Inferior parietal cortex (tissue), 1 donor: ENCODE measurements around the gene EPN3.

Experiments
- DNase-seq: peaks from one replicate; pipeline ENCODE4 v3.0.0-alpha.2; 2016; ENCODE audit errors: extremely low spot score

Gene EPN3

GRCh38 chr17:50549256-50549941, 16.9 kb downstream of the EPN3 start:
- no peak for DNase-seq

- DNase-seq = no peak
These were observed 17.4 kb downstream of the EPN3 start for GRCh38 chr17:50549969-50550368.

- peak; percentile 83 for DNase-seq
These were observed 18.3 kb downstream of the EPN3 start for GRCh38 chr17:50550661-50551432.

DNA sequence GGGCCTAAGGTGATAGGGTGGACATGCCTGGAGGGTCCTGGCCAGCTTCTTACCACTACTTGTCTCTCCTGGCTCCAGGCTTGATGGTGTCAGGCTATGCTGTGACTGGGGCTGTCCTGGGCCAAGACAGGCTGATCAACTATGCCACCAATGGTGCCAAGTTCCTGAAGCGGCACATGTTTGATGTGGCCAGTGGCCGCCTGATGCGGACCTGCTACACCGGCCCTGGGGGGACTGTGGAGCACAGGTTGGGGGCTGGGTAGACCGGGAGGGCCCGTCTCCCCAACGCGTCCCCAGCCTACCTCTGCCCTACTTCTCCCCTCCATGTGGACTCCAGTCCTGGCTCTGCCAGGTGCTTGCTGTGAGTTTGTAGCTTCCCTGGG, 18.9 kb downstream of the EPN3 start:
- DNase-seq = no peak

DNA sequence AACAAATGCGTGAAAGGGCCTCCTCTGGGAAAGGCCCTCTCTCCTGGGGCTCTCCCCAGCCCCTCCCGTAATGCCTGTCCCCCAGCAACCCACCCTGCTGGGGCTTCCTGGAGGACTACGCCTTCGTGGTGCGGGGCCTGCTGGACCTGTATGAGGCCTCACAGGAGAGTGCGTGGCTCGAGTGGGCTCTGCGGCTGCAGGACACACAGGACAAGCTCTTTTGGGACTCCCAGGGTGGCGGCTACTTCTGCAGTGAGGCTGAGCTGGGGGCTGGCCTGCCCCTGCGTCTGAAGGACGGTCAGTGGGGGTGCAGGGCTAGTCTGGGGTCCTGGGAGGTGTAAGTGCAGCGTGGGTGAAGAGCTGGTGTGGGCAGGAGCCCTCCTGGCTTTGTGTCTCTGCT, 19.3 kb downstream of the EPN3 start:
- no peak for DNase-seq

- no peak for DNase-seq
These were observed 21.7 kb downstream of the EPN3 start for GRCh38 chr17:50554201-50554600.

GRCh38 chr17:50556803-50557202, 24.3 kb downstream of the EPN3 start:
- no peak for DNase-seq

GRCh38 chr17:50557630-50558029, 25.1 kb downstream of the EPN3 start:
- no peak for DNase-seq

DNA sequence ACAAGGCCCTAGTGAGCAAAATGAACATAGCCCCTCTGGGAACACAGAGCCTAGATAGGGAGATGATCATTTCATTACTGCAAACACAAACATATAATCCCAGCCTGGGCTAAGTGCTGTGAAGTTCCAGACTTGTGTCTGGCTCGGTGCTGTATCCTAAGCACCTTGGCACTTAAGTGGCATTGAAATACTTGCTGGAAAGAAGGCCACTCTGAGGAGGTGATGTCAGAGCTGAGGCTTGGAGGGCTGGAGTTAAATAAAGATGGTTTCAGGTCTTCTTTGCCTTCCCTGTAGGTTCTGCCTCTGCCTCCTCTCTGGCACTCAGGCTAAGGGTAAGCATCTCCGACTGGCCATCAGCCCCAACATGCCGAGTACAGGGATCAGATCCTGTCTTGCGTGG, 25.6 kb downstream of the EPN3 start:
- DNase-seq = no peak

- no peak for DNase-seq
These were observed 26.0 kb downstream of the EPN3 start for GRCh38 chr17:50558581-50558940.

DNA sequence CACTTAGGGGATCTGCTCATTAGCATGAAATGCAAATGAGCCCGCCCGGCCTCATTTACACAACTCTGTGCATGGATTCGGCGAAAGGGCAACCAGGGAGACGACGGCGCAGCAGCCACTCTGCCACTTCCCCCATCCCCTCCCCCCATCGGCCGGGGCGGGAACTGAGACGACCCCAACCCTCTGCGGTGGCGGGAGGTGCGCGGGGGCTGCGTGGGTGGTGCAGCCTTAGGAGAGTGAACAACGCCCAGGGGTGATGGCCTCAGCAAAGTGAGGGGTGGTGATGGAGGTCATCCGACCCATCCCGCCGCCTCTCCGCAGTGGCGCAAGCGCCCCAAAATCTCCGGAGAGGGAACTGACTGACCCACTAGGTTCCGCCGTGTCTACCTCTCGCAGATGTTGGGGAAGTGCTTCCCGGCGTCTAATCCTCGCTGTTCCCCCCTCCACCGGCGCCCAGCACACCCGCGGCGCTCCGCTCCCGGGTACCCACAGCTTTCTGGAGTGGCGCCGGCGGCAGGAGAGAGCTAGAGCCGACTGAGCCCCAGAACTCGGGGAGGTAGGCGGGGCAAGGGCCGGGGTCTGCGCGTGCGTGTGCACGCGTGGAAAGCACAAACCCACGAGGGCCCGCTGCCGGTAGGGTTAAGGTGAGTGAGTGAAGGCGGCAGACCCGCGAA, 26.5 kb downstream of the EPN3 start:
- DNase-seq = no peak

- no peak for DNase-seq
These were observed 27.2 kb downstream of the EPN3 start for GRCh38 chr17:50559674-50560184.

DNA sequence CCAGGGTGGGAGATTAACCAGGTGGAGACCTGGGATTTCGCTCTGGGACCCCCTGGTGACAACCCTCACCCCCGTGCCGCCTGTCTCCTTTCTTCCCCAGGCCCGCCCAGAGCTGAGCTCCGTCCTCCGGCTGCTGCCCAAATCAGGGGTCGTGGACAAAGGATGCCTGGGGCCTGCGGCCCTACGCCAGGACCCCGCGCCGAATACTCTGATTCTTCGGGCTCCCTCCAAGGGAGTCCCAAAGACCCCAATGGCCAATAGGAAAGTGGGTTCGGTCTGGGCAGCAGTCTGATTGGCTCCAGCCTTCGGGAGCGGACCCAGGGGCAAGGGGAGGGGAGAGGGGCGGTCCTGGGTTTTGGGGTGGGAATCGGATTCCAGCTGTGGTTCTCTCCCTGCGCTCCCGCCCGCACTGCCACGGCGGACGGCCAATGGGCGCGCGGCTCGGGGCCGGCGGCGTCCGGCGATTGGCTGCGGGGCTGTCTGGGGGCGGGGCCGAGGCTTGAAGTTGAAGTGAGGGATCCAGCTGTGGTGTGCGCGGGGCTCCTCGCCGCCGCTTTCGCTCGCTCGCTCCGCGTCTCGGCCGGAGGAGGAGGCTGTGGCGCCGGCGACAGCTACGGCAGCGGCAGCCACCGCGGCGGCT, 27.8 kb downstream of the EPN3 start, which contains the start of gene CACNA1G:
Gene CACNA1G (plus strand): TSS at position 531 of the 640 bp plus-strand sequence. CDS start 745 bp downstream, outside the sequence.
- peak; percentile 69 for DNase-seq

DNA sequence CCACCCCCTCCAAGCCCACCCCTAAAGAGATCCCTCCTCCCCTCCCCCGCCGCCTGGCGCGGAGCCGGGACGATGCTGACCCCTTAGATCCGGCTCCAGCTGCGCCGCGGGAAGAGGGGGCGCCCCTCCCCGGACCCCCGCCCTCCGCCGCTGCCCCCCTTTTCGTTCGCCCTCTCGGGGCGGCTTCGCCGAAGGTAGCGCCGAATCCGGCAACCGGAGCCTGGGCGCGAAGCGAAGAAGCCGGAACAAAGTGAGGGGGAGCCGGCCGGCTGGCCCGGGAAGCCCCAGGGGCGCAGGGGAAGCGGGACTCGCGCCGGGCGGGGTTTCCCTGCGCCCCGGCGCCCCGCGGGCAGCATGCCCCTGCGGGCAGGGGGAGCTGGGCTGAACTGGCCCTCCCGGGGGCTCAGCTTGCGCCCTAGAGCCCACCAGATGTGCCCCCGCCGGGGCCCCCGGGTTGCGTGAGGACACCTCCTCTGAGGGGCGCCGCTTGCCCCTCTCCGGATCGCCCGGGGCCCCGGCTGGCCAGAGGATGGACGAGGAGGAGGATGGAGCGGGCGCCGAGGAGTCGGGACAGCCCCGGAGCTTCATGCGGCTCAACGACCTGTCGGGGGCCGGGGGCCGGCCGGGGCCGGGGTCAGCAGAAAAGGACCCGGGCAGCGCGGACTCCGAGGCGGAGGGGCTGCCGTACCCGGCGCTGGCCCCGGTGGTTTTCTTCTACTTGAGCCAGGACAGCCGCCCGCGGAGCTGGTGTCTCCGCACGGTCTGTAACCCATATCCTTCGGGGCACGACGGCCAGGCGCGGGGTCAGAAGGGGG, 28.6 kb downstream of the EPN3 start:
- no peak for DNase-seq

GRCh38 chr17:50561746-50562141, 29.2 kb downstream of the EPN3 start:
- DNase-seq = no peak

DNA sequence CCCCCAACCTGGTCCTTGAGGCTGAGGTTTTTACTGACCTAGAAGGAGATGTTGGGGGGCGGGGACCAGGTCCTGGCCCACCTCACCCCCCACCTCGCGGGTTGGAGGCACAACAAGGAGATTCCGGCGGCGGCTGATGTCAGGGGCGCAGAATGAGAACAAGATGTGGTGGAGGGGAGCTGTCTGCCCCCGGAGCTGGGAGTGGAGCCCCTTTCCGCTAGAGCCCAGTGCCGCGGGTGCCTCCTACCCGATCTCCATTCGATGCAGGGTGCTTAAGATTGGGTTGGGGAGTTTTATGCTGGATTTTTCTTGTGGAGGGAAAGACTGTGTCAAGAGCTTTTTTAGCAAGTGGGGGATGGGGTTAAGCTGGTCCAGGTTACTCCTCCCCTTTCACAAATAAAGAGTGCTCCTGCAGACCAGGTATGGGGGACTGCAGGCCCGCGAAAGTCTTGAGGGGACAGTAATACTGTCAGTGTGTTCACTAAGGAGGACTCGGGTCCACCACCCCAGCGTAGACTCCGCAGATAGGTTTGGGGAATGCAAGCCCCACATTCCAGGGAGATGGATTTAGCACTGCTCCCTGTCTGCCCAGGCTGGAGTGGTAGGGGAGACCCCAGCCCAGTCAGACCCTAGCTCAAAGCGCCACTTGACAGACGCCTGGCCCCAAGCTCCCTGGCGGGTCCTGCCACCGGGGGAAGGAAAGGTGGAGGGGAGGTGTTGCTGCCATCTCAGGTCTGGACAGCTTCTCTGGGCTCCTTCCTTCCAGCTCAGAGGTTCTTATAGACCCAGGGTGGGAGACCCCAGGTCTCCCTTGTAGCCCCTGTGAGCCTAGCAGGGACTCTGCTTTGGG, 29.9 kb downstream of the EPN3 start:
- DNase-seq = no peak

DNA sequence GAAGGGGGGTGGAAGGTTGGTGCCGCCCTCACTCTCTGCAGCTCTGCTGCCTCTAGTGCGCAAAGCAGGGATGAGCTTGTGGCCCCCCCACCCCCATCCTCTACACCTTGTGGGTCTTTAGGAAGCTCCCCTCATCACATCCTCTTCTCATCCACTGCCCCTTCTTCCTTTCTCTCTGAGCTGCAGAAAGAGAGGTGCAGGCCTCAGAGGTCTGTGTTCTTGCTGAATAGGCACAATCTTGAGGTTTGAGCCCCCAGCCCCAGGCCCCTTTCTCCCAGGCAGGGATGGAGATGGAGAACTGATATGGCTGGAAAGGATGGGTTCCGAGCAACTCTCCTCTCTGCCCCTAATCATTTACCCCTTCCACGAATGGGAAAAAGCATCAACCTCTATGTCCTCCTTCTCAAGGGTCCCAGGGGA, 30.6 kb downstream of the EPN3 start:
- no peak for DNase-seq

DNA sequence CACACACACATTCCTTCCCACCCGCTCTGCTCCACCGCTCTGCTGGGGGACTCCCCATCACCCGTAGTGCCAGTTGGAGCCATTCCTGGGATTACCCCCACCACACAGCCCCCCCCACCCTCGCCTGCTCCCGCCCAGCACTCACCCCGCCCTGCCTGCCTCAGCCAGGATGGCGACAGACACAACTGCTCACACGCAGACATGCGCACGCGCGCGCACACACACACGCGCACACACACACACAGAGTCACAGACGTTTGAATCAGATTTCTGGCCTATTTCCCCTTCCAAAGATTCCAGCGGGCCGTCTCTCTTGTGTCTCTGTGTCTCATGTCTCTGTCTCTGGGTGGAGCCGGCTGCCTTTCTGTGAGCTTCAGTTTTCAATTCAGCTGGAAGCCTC, 32.4 kb downstream of the EPN3 start:
- DNase-seq = no peak

DNA sequence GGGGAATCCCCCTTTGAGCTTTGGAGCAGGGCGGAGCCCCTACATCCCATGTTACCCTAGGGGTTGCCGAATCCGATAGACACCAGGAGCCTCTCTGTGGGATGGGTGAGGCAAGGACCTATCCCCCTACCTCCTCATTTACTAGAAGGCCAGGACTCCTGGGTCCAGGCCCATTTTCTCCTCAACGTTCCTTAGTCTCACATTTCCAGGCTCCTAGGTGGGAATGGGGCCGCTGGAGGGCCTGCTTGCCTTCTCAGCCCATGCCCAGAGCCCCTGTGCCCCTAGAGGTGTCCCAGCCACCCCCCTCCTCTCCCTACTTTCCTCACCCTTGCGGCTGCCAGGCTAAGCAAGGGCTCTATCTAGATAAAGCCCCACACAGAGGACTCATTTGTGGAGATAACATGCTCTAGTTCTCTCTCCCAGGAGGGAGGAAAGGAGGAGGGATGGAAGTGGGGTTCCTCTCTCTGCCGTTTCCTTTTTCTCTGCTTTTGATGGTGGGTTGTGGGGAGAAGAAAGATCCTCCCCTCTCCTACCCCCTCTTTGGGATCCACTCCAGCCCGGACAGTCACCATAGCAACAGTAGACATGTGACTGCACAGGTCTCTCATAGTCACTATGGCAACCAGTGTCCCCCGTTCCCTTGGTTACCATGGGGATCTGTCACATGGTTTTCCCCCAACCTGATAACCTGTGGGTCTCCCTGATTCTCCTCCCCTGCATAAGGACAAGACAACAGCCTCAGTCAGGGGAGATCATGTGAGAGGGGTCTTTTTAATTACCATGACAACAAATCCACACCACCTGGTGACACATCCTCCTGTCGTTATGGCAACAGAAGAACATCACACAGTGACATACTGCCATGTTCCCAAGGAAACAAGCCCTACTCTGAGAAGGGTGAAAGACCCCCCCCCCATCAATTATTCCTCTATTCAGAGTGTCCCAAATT, 33.1 kb downstream of the EPN3 start:
- peak; percentile 80 for DNase-seq
